ENCODE data around the gene SENP1.

Gene SENP1

GRCh38 chr12:48063530-48063929, 42.3 kb downstream of the SENP1 start:
- no peak for DNase-seq

GRCh38 chr12:48061938-48062719, 43.8 kb downstream of the SENP1 start:
- DNase-seq, result no peak

GRCh38 chr12:48060474-48060873, 45.4 kb downstream of the SENP1 start:
- DNase-seq, result no peak

GRCh38 chr12:48058771-48059170, 47.1 kb downstream of the SENP1 start:
- no peak for DNase-seq

- DNase-seq, result no peak
These were observed 50.7 kb downstream of the SENP1 start for GRCh38 chr12:48054955-48055821.

- DNase-seq, result no peak
These were observed 52.0 kb downstream of the SENP1 start for GRCh38 chr12:48053883-48054282.

GRCh38 chr12:48053122-48053521, 52.8 kb downstream of the SENP1 start:
- DNase-seq, result no peak

GRCh38 chr12:48051681-48052080, 54.2 kb downstream of the SENP1 start:
- DNase-seq, result no peak

GRCh38 chr12:48050174-48050573, 55.7 kb downstream of the SENP1 start:
- no peak for DNase-seq

- DNase-seq, result no peak
These were observed 59.8 kb downstream of the SENP1 start for GRCh38 chr12:48045965-48046518.

- no peak for DNase-seq
These were observed 60.6 kb downstream of the SENP1 start for GRCh38 chr12:48045061-48045846.

- DNase-seq, result no peak
These were observed 61.5 kb downstream of the SENP1 start for GRCh38 chr12:48044396-48044795.

- DNase-seq, result no peak
These were observed 62.1 kb downstream of the SENP1 start for GRCh38 chr12:48043771-48044170.

- no peak for DNase-seq
These were observed 64.1 kb downstream of the SENP1 start for GRCh38 chr12:48041591-48042423.

- DNase-seq, result no peak
These were observed 65.5 kb downstream of the SENP1 start for GRCh38 chr12:48040354-48040753.

- DNase-seq, result no peak
These were observed 66.7 kb downstream of the SENP1 start for GRCh38 chr12:48039151-48039550.

GRCh38 chr12:48038085-48038484, 67.8 kb downstream of the SENP1 start:
- no peak for DNase-seq

- no peak for DNase-seq
These were observed 68.5 kb downstream of the SENP1 start for GRCh38 chr12:48037267-48037915.

- DNase-seq, result no peak
These were observed 69.1 kb downstream of the SENP1 start for GRCh38 chr12:48036818-48037217.

- no peak for DNase-seq
These were observed 70.8 kb downstream of the SENP1 start for GRCh38 chr12:48034835-48035805.

Data from activated CD4-positive, alpha-beta T cell treated with anti-CD3 and anti-CD28 coated beads for 48 hours (primary cell).